A549 (cell line): ENCODE data around the gene MTG1.

Source experiments
- CEBPB ChIP-seq, 2 experiments: fragments of >200 bp in 1 of 2; sonication (Bioruptor Twin) in 1 of 2; formaldehyde crosslinking in 1 of 2; IDR thresholded peaks; 2 replicates each; pipeline ENCODE4 v1.6.1; 2012 to 2016
- EHMT2 ChIP-seq: fragments of 200-600 bp; sonication (generic); IDR thresholded peaks from 2 replicates; pipeline ENCODE4 v1.6.1; 2016; ENCODE audit warnings: antibody characterized with exemption, low read depth, mild to moderate bottlenecking, moderate library complexity
- JUN ChIP-seq, 2 experiments: fragments of >200 bp; sonication (Bioruptor Twin); formaldehyde crosslinking; IDR thresholded peaks; 2 replicates in 1 of 2; 3 replicates in 1 of 2; pipeline ENCODE4 v1.6.1; 2016 to 2017
- POLR2A ChIP-seq: IDR thresholded peaks from 2 replicates; pipeline ENCODE4 v1.6.1; 2012; ENCODE audit warnings: mild to moderate bottlenecking, low read length
- TF ChIP-seq, protein P1 (sequence below): fragments of 250-450 bp; sonication (Bioruptor Pico); IDR thresholded peaks from 2 replicates; pipeline ENCODE4 v1.5.0; 2021; ENCODE audit warnings: mild to moderate bottlenecking, moderate library complexity, borderline replicate concordance
- TF ChIP-seq, protein P2 (sequence below): fragments of >200 bp; sonication (Bioruptor Twin); formaldehyde crosslinking; IDR thresholded peaks from 3 replicates; pipeline ENCODE4 v1.5.1; 2016

DNA sequence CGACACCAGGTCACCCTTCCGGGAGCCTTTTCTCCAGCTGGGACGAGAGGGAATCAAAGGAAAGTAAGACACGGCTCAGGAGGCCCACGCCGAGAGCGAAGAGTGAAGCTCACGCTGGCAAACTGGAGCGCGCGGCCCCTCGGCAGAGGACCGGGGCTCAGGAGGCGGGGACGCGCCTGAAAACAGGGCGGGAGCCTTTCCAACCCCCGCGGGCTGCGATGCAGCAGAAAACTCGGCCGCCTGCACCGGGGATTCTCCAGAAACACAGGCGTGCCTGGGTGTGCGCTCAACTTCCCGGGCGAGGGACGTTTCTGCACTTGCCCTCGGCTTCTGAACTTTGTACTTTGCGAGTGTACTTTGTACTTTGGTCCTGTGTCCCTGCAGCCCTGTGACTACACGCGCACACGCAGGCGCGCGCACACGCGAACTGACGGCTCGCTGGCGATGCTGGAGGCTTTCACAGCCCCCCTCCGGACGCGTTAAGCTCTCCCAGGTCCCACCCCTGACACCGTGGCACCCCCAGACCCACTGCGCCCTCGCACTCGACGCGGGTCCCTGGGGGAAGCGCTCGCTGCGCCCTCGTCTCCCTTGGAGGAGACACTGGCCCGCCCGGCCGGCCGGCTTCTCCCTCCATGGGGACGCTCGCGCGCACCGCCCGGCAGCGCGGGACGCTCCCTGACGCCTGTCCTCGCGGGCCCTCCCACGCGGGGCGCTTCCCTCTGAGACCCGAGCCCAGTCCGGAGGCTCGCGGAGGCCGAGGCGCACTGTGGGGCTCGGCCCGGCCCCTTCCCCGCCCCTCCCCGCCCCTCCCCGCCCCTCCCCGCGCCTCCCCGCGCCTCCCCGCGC is 15.5 kb upstream of the MTG1 start:
- TF ChIP-seq, protein P1, sequence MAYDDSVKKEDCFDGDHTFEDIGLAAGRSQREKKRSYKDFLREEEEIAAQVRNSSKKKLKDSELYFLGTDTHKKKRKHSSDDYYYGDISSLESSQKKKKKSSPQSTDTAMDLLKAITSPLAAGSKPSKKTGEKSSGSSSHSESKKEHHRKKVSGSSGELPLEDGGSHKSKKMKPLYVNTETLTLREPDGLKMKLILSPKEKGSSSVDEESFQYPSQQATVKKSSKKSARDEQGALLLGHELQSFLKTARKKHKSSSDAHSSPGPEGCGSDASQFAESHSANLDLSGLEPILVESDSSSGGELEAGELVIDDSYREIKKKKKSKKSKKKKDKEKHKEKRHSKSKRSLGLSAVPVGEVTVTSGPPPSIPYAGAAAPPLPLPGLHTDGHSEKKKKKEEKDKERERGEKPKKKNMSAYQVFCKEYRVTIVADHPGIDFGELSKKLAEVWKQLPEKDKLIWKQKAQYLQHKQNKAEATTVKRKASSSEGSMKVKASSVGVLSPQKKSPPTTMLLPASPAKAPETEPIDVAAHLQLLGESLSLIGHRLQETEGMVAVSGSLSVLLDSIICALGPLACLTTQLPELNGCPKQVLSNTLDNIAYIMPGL (CRISPR knock-in tag) = no peak
- TF ChIP-seq JUN (IDR thresholded peaks at IDR 0.05) (peak in 1 of 2 experiments; percentile 7; a peak in 2 of 5 replicates), EHMT2 (no peak), POLR2A (peak; percentile 36), CEBPB (IDR thresholded peaks at IDR 0.05) (no peak)
- TF ChIP-seq, protein P2, sequence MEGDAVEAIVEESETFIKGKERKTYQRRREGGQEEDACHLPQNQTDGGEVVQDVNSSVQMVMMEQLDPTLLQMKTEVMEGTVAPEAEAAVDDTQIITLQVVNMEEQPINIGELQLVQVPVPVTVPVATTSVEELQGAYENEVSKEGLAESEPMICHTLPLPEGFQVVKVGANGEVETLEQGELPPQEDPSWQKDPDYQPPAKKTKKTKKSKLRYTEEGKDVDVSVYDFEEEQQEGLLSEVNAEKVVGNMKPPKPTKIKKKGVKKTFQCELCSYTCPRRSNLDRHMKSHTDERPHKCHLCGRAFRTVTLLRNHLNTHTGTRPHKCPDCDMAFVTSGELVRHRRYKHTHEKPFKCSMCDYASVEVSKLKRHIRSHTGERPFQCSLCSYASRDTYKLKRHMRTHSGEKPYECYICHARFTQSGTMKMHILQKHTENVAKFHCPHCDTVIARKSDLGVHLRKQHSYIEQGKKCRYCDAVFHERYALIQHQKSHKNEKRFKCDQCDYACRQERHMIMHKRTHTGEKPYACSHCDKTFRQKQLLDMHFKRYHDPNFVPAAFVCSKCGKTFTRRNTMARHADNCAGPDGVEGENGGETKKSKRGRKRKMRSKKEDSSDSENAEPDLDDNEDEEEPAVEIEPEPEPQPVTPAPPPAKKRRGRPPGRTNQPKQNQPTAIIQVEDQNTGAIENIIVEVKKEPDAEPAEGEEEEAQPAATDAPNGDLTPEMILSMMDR = no peak
